NCI-H226 (cell line): Measurements from ENCODE around the gene TTC9.

Experiments used
- DNase-seq: peaks from one replicate; pipeline ENCODE4 v3.0.0-alpha.2; 2015

Gene TTC9

DNA sequence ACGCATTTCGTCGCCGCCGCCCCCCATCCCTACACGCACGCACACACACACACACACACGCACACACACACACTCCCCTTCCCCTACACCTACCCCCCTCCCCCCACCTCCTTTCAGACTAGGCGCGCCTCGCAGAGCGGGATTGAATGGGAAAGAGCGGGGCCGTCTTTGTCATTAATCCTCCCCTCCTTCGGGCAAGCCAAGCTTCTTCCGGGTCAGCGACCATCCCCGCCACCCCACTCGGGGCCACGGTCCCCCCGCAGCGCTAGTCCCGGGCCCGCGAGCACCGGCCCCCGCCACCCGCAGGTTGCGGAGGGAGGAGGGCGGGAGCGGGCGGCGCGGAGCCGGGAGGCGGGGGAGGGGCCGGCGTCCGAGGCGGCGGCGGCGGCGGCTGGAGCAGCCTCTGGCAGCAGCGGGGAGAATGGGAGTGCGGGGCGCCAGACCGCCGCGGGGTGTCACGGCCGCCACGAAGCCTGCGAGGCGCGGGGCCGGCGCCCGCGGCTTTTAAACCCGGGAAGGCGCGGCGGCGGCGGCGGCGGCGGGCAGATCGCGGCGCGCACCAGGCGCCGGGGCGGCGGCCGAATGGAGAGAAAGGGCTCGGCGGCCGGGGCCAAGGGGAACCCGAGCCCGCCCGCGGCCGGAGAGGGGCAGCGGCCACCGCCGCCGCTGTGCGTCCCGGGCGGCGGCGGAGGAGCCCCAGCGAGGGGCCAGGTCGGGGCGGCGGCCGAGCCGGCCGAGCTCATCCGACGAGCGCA, at the start of gene TTC9:
TSS of gene TTC9 (plus strand) at position 369 of the 755 bp plus-strand sequence. CDS start at position 583, 214 bp downstream.
- DNase-seq = no peak

GRCh38 chr14:70594461-70594860, 47.3 kb upstream of the TTC9 start:
- no peak for DNase-seq

DNA sequence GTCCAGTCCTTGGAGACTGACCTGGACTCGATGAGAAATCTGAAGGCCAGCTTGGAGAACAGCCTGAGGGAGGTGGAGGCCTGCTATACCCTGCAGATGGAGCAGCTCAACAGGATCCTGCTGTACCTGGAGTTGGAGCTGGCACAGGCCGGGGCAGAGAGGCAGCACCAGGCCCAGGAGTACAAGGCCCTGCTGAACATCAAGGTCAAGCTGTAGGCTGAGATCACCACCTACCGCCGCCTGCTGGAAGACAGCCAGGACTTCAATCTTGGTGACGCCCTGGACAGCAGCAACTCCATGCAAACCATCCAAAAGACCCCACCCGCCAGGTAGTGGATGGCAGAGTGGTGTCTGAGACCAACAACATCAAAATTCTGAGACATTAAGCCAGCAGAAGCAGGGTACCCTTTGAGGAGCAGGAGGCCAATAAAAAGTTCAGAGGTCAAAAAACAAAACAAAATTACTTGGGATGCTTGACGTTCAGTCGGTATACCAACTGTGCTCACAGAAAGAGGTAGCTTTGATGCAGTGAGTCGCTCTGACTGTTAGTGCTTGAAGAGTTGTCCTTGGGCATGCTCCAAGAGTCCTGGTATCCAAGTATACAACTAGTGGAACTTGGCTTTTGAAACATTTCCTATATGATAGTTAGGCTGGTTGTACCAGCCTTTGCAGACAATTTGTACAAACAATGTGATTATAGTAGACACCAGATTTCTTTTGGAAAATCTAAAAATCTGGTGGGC, 46.1 kb upstream of the TTC9 start:
- no peak for DNase-seq

DNA sequence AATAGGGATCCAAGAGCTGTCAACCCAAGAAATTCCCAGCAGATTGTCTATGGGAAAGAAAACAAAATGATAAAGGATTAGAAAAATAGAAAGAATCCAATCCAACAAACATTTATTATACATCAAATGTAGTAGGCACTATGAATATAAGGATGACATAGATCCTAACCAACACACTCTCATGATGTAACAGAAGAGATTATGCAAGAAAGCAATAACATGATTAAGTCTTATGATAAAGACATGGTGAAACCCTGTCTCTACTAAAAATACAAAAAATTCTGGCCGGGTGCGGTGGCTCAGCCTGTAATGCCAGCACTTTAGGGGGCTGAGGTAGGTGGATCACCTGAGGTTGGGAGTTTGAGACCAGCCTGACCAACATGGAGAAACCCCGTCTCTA, 44.0 kb upstream of the TTC9 start:
- DNase-seq = no peak

GRCh38 chr14:70599345-70599744, 42.4 kb upstream of the TTC9 start:
- DNase-seq = peak; percentile 11

GRCh38 chr14:70600382-70601157, 41.1 kb upstream of the TTC9 start, which contains the start of gene MED6:
MED6 (minus strand) TSS chr14:70600655; CDS start chr14:70600637, 18 bp downstream.
- peak; percentile 87 for DNase-seq

DNA sequence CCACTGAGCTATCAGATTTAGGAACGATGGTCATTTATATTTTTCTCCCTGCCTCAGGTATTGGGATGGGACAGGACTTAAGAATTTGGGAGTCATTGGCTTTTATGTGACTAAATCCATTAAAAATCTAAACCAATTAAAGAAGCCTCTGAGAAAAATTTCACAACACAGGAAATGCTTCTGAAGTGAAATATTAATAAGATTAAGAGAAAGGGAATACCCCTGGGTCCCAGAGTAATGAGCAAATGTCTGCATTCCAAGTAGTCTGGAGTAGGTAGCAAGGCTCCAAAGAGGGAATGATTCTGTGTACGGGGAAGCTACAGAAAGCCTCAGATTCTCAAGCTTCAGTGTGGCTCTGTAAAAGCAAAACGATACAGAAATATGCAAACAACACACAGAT, 40.6 kb upstream of the TTC9 start:
- DNase-seq = peak; percentile 56

- no peak for DNase-seq
Observed at GRCh38 chr14:70602254-70602653, 39.5 kb upstream of the TTC9 start.

- no peak for DNase-seq
Observed at GRCh38 chr14:70611216-70611615, 30.5 kb upstream of the TTC9 start.

GRCh38 chr14:70616646-70617045, 25.1 kb upstream of the TTC9 start:
- no peak for DNase-seq

GRCh38 chr14:70618314-70618713, 23.4 kb upstream of the TTC9 start:
- DNase-seq = no peak

- no peak for DNase-seq
Observed at GRCh38 chr14:70619708-70620107, 22.0 kb upstream of the TTC9 start.

GRCh38 chr14:70622111-70622712, 19.5 kb upstream of the TTC9 start:
- DNase-seq = peak; percentile 15

GRCh38 chr14:70624972-70625371, 16.7 kb upstream of the TTC9 start:
- DNase-seq = peak; percentile 49

GRCh38 chr14:70631948-70632347, 9.8 kb upstream of the TTC9 start:
- no peak for DNase-seq

DNA sequence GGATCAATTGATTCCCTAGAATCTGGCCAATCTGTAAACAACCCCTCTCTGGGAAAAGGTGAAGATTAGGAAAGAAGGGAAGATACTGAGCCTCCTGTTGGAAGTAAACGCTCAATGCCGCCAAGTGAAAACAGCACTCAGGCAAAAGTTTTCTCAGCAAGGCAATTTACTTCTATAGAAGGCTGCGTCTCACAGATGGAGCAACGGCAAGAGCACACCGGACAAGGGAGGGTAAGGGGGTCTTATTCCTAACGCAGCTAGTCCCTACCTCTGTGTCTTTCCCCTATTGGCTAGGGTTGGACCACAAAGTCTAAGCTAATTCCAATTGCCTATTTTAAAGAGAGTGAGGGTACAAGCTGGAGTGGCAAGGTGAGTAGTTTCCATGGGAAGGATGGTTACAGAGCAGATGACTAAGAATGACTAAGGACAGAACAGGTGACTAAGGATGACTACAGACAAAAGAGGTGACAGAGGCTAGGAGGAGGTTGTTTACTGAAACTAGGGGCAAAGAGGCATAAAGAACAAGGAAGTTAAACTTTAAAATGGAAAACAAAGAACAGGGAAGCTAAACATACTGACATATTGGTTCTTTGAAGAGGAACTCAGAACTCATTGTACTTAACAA, 5.6 kb upstream of the TTC9 start:
- no peak for DNase-seq

DNA sequence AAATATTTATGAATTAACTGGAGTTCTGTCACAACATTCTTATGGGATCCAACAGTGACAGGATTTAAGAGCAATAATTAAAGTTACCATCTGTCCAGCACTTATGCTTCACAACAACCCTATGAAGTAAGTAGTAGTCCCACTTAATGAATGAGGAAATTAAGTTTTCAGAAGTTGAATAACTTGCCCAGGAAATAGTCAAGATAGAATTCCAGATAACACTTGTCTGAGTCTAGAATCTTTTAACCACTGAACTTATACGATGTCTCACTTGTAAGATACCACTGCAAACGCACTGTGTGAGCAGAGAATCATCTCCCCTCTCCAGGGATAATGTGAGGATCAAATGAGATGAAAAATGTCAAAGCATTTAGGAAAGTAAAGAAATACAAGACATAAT, 3.3 kb upstream of the TTC9 start:
- DNase-seq = no peak

DNA sequence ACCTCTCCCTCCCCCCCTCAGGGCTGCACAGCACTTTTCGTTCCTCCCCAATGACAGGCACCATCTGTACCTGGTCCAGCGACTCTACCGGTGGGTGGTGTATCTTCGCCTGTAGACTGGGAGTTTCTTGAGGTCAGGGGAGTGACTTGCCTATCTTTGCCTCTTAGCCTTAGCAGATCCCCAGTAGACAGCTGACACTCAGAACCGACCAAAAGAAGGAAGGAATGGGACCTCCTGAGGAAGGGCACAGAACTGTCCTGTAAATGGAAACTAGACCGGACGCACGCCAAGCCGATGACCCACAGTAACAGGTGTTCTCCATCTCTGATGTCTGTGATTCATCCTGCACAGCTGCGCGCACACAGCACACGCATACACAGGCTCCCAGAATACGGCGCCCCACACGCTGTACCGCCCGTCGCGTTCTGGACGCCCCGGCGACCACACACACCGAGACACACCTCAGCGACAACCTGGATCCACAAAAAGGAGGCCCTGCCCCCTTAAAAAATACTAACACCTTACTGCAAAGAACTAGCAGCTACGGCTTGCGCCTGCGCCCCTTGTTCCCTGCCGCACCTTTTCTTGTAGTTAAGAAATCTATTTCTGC, 673 bp upstream of the TTC9 start:
- DNase-seq = no peak

DNA sequence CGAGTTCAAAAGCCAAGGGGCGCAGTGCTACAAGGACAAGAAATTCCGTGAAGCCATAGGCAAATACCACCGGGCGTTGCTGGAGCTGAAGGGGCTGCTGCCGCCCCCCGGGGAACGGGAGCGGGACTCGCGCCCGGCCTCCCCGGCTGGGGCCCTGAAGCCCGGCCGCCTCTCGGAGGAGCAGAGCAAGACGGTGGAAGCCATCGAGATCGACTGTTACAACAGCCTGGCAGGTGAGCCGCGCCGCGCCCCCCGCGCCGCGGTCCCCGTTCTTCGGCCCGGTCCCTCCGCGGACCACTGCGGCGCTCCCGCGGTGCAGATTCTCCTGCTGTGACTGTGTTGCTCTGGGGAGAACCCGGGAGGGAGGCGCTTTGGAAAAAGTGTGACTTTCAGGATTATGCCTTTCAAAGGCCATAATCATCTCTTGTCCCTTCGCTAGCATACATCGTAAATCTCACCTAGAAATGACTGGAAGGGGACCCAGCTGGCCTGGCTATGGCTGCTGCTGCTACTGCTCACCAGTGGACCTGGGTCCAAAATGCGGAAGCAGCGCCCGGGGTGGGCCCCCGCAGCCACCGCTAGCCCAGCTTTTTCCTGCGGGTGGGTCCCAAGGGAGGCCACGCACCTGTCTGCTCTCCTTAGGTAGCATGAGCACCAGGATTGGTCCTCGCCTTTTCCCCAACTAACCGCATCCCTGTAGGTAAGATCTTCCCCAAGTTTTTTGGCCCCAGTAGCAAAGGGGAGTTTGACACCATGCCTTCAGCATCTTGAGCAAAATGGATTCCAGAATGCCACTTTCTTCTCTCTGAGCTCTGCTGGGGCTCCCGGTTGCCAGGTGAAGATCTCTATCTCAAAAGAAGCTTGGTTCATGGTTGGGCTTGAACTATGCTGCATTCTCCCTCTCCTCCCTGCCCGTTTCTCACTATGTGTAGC, 853 bp downstream of the TTC9 start:
- DNase-seq = no peak

- DNase-seq = no peak
Observed at GRCh38 chr14:70643967-70644366, 2.3 kb downstream of the TTC9 start.

DNA sequence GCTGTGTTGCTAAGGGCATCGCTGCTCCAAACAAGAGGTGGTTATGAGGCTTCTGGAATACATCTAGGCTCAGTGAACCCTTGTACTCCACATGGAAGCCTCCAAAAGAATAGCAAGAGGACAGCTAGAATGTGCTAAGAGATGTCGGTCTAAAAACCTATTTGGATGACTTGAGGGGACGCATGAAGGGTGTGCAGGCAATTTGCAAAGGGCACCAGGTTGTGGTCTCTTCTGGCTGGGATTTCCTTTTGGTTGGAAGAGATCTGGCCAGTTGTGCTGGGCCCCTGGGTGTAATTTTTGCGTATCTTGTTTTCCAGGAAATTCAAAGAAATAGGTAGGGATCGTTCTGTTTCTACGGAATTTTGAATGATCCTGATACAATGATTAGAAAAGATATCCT, 4.2 kb downstream of the TTC9 start:
- DNase-seq = no peak
